CD4-positive, alpha-beta T cell (primary cell): ENCODE measurements around the gene PRKG1. TPM values are rescaled to one million over a fixed set of nuclear protein-coding genes. Genes with fewer than 3 reads are reported as not detected.

Experiments
- ATAC-seq: fragments of 200-7000 bp; cut with Tn5 transposase; one replicate; pipeline ENCODE4 v1.10.0; 2022; ENCODE audit warnings: mild to moderate bottlenecking; ENCODE audit not compliant: poor library complexity
- CTCF ChIA-PET: fragments of 350-600 bp; sonication (Branson Sonifier 250); formaldehyde crosslinking; loops from one replicate; lab custom pipeline; 2021; ENCODE audit warnings: antibody characterized with exemption, inconsistent platforms; lab: Charles Lee
- POLR2A ChIA-PET: fragments of 350-600 bp; sonication (Branson Sonifier 250); formaldehyde crosslinking; loops from one replicate; lab custom pipeline; 2021; ENCODE audit warnings: antibody characterized with exemption, inconsistent platforms; lab: Charles Lee
- DNase-seq, 14 experiments: peaks; one replicate each; pipeline ENCODE4 v3.0.0-alpha.2; 2013 to 2020; ENCODE audit warnings: mixed read lengths in 2 of 14
- H3K27ac ChIP-seq, 2 donors: one replicate each; pipeline versions ENCODE4 v1.5.1 to v1.7.0; 2013; ENCODE audit warnings: low read length in 2 of 2, low read depth in 1 of 2, mild to moderate bottlenecking in 1 of 2
- H3K27me3 ChIP-seq, 2 experiments: 1 replicate in 1 of 2; 2 replicates in 1 of 2; pipeline versions ENCODE4 v1.6.1 to v1.7.0; 2013; ENCODE audit warnings: low read length in 2 of 2, control low read depth in 1 of 2, mild to moderate bottlenecking in 1 of 2, moderate library complexity in 1 of 2; ENCODE audit not compliant: insufficient read depth in 2 of 2, control insufficient read depth in 1 of 2
- H3K36me3 ChIP-seq: one replicate; pipeline ENCODE4 v1.6.1; 2013; ENCODE audit warnings: low read length, control low read depth; ENCODE audit not compliant: insufficient read depth
- H3K4me1 ChIP-seq: one replicate; pipeline ENCODE4 v1.6.1; 2013; ENCODE audit warnings: low read length, control low read depth; ENCODE audit not compliant: insufficient read depth
- H3K4me3 ChIP-seq: one replicate; pipeline ENCODE4 v1.5.1; 2013; ENCODE audit warnings: mild to moderate bottlenecking, low read length, moderate library complexity
- H3K9me3 ChIP-seq, 2 experiments: 1 replicate in 1 of 2; 2 replicates in 1 of 2; pipeline versions ENCODE4 v1.6.1 to v1.7.0; 2013; ENCODE audit warnings: low read length in 2 of 2, mild to moderate bottlenecking in 2 of 2, control low read depth in 1 of 2, moderate library complexity in 1 of 2; ENCODE audit not compliant: control insufficient read depth in 1 of 2, insufficient read depth in 1 of 2
- H3K27ac Mint-ChIP-seq: one replicate; pipeline ENCODE4 v1.8.0; 2020; ENCODE audit warnings: mixed read lengths
- H3K27me3 Mint-ChIP-seq: one replicate; pipeline ENCODE4 v1.8.0; 2021; ENCODE audit warnings: mixed read lengths
- H3K36me3 Mint-ChIP-seq: one replicate; pipeline ENCODE4 v1.8.0; 2021; ENCODE audit warnings: low read depth, mixed read lengths
- H3K4me1 Mint-ChIP-seq: one replicate; pipeline ENCODE4 v1.8.0; 2021; ENCODE audit warnings: low read depth, mixed read lengths
- H3K4me3 Mint-ChIP-seq: one replicate; pipeline ENCODE4 v1.8.0; 2020; ENCODE audit warnings: mild to moderate bottlenecking, mixed read lengths
- H3K9me3 Mint-ChIP-seq: one replicate; pipeline ENCODE4 v1.8.0; 2020; ENCODE audit warnings: mixed read lengths
- CTCF ChIP-seq: fragments of 200-600 bp; IDR thresholded peaks from one replicate; pipeline ENCODE4 v1.8.0; 2022; ENCODE audit warnings: antibody characterized with exemption, mild to moderate bottlenecking
- intact Hi-C, 2 experiments: fragments of 100-400 bp; cut with DNase I in 1 of 2; cut with micrococcal nuclease in 1 of 2; formaldehyde crosslinking; loops; one replicate each; pipeline versions ENCODE4 v1.15.1 to v1.9.0; 2023 to 2025; cut with DNase I, micrococcal nuclease
- total RNA-seq, 174 experiments: library from RNA in 2 of 174; stranded (reverse) in 2 of 174; gene quantifications; one replicate each; pipeline ENCODE4 v1.2.3 and lab custom pipeline; 2021 to 2026

Gene PRKG1
- total RNA-seq, 2 experiments from 2014 or later: 0.31 TPM; not detected in 1

- Mint-ChIP-seq H3K9me3 (peaks cover 9% of the 10 kb centered on the region), H3K36me3 (no peaks in the 10 kb centered on the region), H3K4me3 (no peak overlapping the region), H3K27me3 (no peaks in the 10 kb centered on the region), H3K4me1 (no peaks in the 10 kb centered on the region), H3K27ac (no peak overlapping the region)
- Histone ChIP-seq H3K36me3 (no peaks in the 10 kb centered on the region), H3K4me1 (no peaks in the 10 kb centered on the region), H3K9me3 (peaks cover 3 to 5% of the 10 kb centered on the region in 2 experiments), H3K27ac (no peak overlapping the region), H3K4me3 (no peak overlapping the region), H3K27me3 (no peaks in the 10 kb centered on the region)
- DNase-seq (no peak), ATAC-seq (no peak)
- CTCF ChIA-PET: interaction anchor here (0.9 kb wide), 1 partner anchor 10 kb away, joined by 3 read pairs; no protein-coding TSS in a partner anchor
- intact Hi-C loops: no loop called here
- no peak for TF ChIP-seq CTCF
- POLR2A ChIA-PET: no interaction called here
Measured at GRCh38 chr10:51459476-51459875, 385.2 kb downstream of the PRKG1 start.

GRCh38 chr10:51462076-51462779 is 387.9 kb downstream of the PRKG1 start:
- Histone ChIP-seq H3K4me3 (no peak overlapping the region), H3K27me3 (no peaks in the 10 kb centered on the region), H3K36me3 (no peaks in the 10 kb centered on the region), H3K27ac (no peak overlapping the region), H3K9me3 (peaks cover 0 to 3% of the 10 kb centered on the region in 2 experiments), H3K4me1 (no peaks in the 10 kb centered on the region)
- Mint-ChIP-seq H3K4me1 (no peaks in the 10 kb centered on the region), H3K27ac (no peak overlapping the region), H3K4me3 (no peak overlapping the region), H3K9me3 (peaks cover 2% of the 10 kb centered on the region), H3K27me3 (no peaks in the 10 kb centered on the region), H3K36me3 (no peaks in the 10 kb centered on the region)
- CTCF ChIA-PET: no interaction called here
- ATAC-seq (no peak), DNase-seq (no peak)
- intact Hi-C loops: no loop called here
- TF ChIP-seq CTCF: no peak
- POLR2A ChIA-PET: no interaction called here

- no peak overlapping the region for H3K4me3 ChIP-seq
- no peaks in the 10 kb centered on the region for H3K36me3 Mint-ChIP-seq
- ATAC-seq (no peak), DNase-seq (no peak)
- no peaks in the 10 kb centered on the region for H3K4me1 ChIP-seq
- no peaks in the 10 kb centered on the region for H3K27me3 Mint-ChIP-seq
- H3K4me3 Mint-ChIP-seq: no peak overlapping the region
- no peak overlapping the region for H3K27ac Mint-ChIP-seq
- TF ChIP-seq CTCF: no peak
- H3K9me3 ChIP-seq: peaks cover 0 to 3% of the 10 kb centered on the region in 2 experiments
- H3K4me1 Mint-ChIP-seq: no peaks in the 10 kb centered on the region
- intact Hi-C loops: no loop called here
- no peaks in the 10 kb centered on the region for H3K27me3 ChIP-seq
- H3K27ac ChIP-seq: no peak overlapping the region
- no peaks in the 10 kb centered on the region for H3K9me3 Mint-ChIP-seq
- ChIA-PET CTCF (no interaction called here), POLR2A (no interaction called here)
- no peaks in the 10 kb centered on the region for H3K36me3 ChIP-seq
Measured at GRCh38 chr10:51468424-51468823, 394.1 kb downstream of the PRKG1 start.
